AG04449 (cell line): ENCODE data around the gene PRR23A.

ENCODE experiments used
- CTCF ChIA-PET: fragments of 350-600 bp; formaldehyde crosslinking; extraction: SDS; loops from one replicate; lab custom pipeline; 2021; ENCODE audit warnings: antibody characterized with exemption; lab: Yijun Ruan, JAX
- POLR2A ChIA-PET: fragments of 400-600, 350-600 bp; formaldehyde crosslinking; extraction: SDS; loops from one replicate; lab custom pipeline; 2020; ENCODE audit warnings: antibody characterized with exemption, inconsistent platforms; lab: Yijun Ruan, JAX
- DNase-seq: peaks from one replicate; pipeline ENCODE4 v3.0.0-alpha.2; 2010; ENCODE audit warnings: low read depth, low spot score
- H3K4me3 ChIP-seq: 2 replicates; pipeline ENCODE4 v1.5.1; 2011; ENCODE audit warnings: low read depth, mild to moderate bottlenecking, control low read depth, low read length
- TF ChIP-seq, protein P1 (sequence below): IDR thresholded peaks from one replicate; pipeline ENCODE4 v1.5.1; 2011; ENCODE audit warnings: mild to moderate bottlenecking, moderate library complexity, low read length, control low read depth, inconsistent platforms; ENCODE audit not compliant: insufficient read depth; ENCODE audit errors: missing control alignments

Gene PRR23A

GRCh38 chr3:138975351-138975750 is 30.7 kb downstream of the PRR23A start:
- POLR2A ChIA-PET = no interaction called here
- DNase-seq = no peak
- no peak overlapping the region for H3K4me3 ChIP-seq
- CTCF ChIA-PET = interaction anchor here (1.2 to 1.6 kb wide), 2 partner anchors 39 to 52 kb away, joined by 3 to 4 read pairs; no protein-coding TSS in a partner anchor
- TF ChIP-seq, protein P1, sequence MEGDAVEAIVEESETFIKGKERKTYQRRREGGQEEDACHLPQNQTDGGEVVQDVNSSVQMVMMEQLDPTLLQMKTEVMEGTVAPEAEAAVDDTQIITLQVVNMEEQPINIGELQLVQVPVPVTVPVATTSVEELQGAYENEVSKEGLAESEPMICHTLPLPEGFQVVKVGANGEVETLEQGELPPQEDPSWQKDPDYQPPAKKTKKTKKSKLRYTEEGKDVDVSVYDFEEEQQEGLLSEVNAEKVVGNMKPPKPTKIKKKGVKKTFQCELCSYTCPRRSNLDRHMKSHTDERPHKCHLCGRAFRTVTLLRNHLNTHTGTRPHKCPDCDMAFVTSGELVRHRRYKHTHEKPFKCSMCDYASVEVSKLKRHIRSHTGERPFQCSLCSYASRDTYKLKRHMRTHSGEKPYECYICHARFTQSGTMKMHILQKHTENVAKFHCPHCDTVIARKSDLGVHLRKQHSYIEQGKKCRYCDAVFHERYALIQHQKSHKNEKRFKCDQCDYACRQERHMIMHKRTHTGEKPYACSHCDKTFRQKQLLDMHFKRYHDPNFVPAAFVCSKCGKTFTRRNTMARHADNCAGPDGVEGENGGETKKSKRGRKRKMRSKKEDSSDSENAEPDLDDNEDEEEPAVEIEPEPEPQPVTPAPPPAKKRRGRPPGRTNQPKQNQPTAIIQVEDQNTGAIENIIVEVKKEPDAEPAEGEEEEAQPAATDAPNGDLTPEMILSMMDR = no peak

- POLR2A ChIA-PET = no interaction called here
- CTCF ChIA-PET = interaction anchor here (1.2 to 1.6 kb wide), 2 partner anchors 38 to 51 kb away, joined by 3 to 4 read pairs; no protein-coding TSS in a partner anchor
- H3K4me3 ChIP-seq = no peak overlapping the region
- no peak for DNase-seq
- TF ChIP-seq, protein P1 = no peak
These were observed 31.6 kb downstream of the PRR23A start for GRCh38 chr3:138974462-138974861.

- ChIA-PET CTCF (interaction anchor here (1.0 to 1.1 kb wide), 2 partner anchors 8 to 21 kb away, joined by 3 read pairs; no protein-coding TSS in a partner anchor), POLR2A (no interaction called here)
- TF ChIP-seq, protein P1 = no peak
- DNase-seq = no peak
- no peak overlapping the region for H3K4me3 ChIP-seq
These were observed 33.1 kb downstream of the PRR23A start for GRCh38 chr3:138972941-138973340.

DNA sequence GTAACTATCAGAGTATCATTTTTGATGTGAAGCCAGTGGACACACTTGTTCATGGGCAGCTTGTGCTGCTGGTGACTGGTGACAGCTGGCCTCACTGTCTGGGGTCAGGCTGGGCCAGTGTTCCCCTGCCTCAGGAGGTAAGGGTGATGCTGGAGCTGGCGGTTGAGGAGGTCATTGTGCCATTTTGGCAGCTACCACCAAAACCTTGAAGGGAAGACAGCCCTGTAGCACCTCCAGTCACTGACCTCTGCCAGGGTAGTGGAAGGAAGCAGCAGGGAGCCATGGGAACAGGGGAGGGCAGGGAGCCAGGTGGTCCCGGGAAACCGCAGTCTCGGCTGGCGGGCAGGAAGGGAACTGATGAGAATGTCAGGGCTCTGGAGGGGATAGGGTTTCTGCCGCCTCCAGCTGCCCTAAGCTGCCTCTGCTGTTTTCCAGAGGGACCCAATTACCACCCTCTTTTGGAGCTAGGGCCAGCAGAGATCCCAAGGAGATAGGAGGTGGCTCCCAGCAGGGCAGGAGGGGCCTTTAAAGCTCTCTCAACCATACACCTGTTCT is 34.2 kb downstream of the PRR23A start:
- TF ChIP-seq, protein P1 = no peak
- ChIA-PET CTCF (interaction anchor here (1.0 to 2.6 kb wide), 4 partner anchors 8 to 140 kb away, joined by 3 to 10 read pairs (median 3); no protein-coding TSS in a partner anchor), POLR2A (no interaction called here)
- H3K4me3 ChIP-seq = no peak overlapping the region
- no peak for DNase-seq

DNA sequence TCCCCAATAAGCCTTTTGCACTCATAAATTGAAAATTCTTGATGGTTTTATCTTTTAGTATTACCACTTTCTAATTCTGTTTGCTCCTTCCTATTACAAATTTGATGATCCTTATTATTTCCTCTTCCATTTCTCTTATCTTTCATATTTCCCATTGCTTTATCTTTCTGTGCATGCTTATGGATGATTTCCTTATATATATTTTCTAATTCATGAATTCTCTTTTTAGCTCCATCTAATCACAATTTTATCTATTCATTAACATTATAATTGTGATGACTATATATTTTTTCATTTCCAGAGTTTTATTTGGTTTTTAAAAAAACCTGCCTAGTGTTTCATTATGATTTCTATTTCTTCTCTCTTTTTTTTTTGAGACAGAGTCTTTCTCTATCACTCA is 41.1 kb downstream of the PRR23A start:
- DNase-seq = no peak
- H3K4me3 ChIP-seq = no peak overlapping the region
- POLR2A ChIA-PET = no interaction called here
- TF ChIP-seq, protein P1 = no peak
- CTCF ChIA-PET = no interaction called here

DNA sequence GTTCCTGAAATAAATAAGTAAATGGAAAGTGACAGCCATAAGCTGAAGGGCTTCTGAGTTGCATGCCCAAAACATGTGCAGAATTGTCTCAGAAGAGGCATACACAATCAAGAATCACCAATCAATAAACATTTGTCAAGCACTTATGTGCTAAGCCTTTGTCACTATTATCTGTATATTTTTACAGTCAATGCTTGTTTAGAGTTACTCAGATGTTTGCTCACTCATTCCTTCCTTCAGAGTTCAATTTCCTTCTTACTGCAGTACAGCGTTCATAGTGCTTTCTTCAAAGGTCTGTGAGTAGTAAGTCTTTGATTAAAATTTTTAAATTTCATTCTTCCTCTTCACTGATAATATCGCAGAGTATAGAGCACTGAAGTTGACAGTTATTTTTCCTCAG is 41.8 kb downstream of the PRR23A start:
- DNase-seq = no peak
- TF ChIP-seq, protein P1 = no peak
- ChIA-PET POLR2A (no interaction called here), CTCF (interaction anchor here (1.2 kb wide), 1 partner anchor 28 kb away, joined by 3 read pairs; no protein-coding TSS in a partner anchor)
- no peak overlapping the region for H3K4me3 ChIP-seq
